ENCODE measurements around the gene OSBPL5.

OSBPL5 gene

DNA sequence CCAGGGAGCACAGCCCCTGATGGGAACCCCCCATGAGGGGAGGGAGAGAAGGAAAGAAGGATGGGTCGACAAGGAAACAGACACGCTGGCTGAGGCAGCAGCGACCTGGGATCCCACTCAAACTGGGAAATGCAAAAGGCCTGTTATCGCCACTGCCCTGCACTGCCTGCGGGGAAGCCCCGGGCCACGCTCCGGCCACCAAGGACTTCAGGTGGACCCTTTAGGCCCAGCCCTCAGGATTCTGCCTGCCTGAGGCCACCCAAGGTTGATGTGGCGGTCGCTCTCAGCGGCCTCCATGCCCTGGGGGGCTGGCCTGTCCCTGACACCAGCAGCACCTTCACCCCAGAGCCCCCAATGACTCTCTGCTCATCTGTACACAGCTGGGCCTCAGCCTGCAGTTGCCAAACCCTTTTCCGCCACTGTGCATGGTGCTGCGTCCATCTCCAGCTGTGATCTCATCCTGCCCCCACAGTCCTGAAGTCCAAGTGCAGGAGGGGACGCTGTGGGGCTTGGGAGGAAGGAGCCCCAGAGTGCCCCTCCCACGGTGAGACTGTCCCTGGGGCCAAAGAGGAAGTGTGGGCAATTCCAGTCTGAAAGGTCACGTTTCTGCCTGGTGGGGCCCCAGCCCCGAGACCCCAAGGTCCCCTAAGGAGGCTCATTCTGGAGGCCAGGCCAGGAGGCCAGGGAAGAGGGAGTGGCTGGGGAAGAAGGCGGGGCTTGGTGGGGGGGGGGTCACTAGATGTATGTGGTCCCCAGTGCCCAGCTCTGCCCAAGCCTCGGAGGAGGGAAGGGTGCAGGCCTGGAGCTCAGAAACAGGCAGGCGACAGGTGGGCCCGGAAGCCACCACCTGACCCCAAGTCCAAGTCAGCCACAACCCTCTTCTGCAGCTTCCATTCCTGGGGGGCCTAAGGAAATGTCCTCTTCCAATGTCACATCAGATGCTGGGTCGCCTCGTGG is 31.6 kb downstream of the OSBPL5 start:
- DNase-seq, result no peak

DNA sequence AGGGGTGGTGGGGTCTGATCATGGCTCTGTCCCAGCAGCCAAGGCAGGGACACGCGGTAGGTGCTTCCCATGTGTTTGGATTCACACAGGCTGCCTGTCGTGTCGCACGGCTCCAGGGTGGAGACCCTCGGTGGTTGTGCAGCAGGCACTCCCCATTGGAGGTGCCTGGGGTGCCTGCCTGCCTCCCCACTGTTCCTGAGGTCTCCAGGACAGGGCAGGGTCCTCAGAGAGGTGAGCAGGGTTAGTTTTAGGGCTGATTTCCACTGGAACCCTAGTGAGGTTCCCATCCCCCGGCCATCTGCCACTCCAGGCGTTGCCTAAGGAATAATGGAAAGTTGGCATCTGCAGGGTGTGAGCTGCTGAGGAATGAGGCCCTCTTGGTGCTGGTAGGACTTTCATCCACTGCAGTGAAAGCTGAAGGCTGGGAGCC is 32.3 kb downstream of the OSBPL5 start:
- no peak for DNase-seq

DNA sequence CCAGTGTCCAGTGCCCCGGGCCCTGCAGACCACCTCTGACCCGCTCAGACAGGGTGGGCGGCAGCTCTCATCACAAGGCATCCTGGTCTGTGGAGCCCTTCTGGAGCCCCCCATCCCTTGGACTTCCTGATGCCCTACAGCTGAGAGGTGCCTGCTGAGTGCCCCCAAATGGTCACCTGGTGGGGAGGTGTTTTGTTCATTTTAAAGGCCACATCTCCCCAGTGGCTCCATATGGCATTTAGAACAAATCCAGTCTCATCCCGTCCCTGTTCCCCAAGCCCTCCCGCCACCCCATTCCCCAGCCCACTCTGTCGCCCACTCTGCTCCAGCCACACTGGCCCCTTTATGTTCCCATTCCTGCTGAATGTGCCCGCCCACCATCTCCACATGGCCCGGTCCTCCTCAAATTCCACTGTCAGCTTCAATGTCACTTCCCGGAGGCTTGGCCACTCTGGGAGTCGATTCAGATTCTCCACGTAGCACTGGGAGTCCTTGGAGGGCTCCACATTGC is 32.8 kb downstream of the OSBPL5 start:
- DNase-seq, result no peak

DNA sequence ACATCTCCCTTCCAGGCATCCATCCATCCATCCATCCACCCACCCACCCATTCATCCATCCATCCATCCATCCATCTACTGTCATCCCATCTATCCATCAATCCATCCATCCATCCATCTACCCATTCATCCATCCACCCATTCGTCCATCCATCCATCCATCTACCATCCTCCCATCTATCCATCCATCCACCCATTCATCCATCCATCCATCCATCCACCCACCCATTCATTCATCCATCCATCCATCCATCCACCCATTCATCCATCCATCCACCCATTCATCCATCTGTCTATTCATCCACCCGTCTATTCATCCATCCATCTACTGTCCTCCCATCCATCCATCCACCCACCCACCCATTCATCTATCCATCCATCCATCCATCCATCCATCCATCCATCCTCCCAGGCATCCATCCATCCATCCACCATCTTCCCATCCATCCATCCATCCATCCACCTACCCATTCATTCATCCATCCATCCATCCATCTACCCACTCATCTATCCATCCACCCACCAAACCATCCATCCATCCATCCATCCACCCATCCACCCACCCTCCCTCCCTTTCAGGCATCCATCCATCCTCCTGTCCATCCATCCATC is 33.7 kb downstream of the OSBPL5 start:
- no peak for DNase-seq

DNA sequence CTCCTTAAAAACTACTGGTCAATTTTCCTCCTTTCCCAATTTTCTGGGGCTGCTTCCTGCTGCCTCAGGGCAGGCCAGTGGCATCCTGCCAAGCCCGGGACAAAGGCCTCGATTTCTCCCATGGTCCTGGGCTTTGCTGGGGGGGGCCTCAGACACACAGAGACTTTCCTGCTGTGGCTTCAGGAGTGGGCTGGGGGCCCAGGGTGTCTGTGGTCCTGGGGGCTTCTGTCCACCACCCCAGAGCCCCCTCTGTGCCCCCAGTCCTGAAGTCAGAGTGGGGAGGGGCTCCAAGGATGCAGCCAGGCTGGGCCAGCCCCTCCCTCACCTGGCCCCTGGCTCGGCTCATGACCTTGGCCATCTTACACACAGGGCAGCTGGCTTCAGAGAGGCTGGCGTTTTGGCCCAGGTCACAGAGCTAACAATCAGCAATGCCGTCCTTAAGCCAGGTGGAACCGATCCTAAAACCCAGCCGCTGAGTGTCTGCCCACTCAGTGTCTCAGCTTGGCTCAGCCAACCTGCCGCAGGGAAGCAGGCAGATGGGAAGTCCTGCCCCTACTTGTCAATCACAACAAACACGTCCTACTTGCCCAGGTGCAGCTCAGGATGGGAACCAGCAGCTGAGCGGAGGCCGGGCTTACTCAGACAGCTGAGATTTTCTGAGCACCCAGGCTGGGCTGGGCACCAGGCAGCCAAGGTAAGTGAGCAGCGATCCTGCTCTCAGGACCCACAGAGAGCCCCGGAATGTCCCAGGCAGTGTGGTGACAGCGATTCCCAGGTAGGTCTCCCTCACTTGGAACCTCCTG is 34.6 kb downstream of the OSBPL5 start:
- DNase-seq, result no peak

DNA sequence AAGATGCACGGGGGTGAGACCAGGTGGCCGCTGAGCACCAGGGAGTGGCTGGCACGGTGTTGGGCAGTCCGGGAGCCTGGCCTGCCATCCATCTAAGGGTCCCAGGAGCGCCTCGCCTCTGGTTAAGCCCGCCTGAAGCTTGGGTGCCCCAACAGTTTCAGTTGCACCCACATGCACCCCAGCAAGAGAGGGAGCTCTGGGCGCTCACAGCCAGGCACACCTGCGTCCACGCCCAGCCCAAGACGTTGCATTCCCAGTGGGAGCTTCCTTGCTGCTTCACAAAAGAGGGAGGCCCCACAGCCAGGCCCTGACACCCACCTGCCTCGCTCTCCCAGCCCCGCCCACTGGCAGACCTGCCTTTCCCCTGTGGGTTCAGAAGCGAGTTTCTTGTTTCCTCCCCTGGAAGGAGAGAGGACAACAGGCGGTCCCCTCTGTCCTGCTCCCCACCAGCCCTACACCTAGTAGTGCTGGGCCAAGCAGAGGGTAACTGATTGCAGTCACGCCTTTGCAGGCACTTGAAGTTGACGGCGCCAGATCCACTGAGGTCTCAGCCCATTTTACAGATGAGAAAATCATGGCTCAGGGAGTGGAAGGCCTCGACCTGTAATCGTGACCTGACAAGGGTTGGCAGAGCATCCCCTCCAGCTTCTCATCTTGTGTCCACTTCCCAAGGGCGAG is 35.4 kb downstream of the OSBPL5 start:
- DNase-seq, result no peak

DNA sequence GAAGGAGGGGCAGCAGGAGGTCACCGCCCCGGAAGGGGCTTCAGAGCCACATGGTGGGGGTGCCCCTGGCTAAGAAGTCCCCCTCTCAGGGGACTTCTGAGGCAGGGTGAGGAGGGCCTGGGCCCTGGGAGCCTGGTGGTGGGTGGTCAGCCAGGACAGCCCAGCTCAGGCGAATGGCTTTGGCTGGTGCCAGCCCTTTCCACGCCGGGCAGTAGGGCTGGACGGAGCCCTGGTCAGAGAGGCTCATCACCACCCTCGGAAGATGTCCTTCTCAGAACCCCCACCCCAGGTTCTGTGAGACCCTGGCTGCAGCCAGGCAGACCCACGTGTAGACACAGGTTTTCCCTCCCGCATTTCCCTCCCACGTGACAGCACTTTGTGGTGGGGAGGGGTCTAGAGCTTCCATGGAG is 35.9 kb downstream of the OSBPL5 start:
- DNase-seq, result no peak

DNA sequence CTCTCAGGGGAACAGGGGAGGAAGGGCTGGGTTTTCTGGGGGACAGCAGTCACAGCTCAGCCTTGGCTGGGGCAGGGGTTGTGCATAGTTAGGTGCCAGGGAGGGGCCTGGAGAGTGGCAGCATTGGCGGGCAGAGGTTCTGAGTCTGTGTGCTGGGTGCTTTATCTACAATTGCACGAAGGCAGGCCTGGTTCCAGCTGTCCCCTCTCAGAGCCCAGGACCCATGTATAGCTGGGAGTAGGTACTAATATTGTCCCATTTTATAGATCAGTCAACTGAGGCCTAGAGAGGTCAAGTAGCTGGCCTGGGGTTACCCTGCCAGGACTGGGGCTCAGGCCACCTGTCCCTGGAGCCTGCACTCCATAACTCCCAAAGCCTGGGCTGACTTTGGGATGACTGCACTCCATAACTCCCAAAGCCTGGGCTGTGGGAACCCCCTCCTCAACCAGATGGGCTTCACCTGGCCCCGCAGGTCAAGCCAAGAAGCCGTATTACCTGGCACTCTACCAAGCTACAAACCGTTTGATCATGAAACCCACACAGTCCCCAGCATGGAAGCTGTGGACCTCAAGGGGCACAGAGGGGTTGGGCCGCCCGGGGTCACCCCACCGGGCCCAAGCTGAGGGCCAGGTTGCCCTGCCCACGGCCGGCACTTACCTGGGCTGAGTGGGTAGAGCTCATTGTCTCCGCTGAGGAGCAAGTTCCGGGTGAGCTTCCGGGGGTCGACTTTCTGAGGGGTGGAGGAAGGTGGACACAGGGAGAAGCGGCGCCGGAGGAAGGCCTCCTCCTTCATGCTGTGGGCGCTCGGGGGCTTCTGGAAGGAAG is 36.5 kb downstream of the OSBPL5 start:
- DNase-seq, result no peak

DNA sequence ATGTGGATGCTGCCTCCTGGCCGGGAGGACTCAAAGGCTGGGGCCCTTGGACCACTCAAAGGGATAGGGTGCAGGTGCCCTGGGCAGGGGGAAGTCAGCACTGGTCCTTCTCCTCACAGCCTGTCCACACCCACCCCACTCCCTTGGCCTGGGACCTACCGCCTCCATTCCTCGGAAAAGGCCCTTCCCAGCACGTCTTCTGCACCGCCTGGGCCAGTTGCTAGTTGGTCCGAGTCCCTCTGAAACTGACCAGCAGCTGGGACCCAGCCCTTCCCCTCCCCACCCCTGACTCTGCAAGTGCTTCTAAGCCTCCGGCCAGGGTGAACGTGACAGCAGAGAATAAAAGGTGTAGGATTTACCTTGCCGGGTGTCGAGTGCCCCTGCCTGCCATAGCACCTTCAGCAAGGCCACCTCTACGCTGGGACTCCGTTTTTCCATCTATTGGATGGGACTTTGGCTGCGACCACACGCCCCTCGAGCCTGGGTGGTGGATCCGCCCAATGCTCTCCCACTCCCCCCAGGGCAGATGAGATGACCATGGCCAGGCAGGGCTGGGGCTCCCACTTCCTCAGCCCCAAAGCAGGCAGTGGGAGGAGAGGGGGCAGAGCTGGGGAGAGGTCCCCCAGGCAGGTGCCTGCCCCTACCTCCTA is 37.3 kb downstream of the OSBPL5 start:
- no peak for DNase-seq

DNA sequence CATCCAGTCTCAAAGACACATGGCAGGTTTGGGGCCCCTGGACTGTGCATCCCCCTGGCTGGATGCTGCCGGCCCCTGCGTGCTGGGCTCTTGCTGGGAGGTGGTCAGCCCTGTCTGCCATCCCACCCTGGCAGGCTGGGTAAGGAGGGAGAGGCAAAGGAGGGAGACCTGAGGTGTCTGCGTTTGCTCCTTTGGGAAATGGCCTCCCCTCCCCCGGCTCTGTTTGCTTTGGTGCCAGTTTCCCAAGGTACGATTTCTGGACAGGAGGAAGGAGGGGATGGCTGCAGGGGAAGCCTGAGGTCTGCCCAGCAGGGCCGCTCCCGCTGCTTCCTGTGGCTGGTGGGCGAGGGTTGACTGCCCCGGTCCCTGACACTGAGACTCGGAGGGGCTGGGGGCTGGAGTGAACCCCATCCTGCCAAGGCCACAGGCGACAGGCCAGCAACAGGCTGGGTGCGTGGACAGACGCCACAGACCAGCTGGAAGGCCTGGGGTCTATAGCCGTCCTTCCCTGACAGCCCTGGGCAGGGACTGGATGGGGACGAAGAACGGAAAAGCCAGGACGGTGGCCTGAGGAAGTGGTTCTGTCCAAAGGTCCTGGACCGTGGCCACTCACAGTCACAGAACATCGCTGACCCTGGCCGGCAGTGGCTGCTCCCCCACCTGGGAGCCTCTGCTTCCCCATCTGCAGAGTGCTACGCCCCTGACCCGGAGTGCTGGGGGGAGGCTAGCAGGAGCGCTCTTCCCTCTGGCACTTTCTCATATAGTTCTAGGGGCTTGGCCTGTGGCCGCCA is 38.0 kb downstream of the OSBPL5 start:
- no peak for DNase-seq

DNA sequence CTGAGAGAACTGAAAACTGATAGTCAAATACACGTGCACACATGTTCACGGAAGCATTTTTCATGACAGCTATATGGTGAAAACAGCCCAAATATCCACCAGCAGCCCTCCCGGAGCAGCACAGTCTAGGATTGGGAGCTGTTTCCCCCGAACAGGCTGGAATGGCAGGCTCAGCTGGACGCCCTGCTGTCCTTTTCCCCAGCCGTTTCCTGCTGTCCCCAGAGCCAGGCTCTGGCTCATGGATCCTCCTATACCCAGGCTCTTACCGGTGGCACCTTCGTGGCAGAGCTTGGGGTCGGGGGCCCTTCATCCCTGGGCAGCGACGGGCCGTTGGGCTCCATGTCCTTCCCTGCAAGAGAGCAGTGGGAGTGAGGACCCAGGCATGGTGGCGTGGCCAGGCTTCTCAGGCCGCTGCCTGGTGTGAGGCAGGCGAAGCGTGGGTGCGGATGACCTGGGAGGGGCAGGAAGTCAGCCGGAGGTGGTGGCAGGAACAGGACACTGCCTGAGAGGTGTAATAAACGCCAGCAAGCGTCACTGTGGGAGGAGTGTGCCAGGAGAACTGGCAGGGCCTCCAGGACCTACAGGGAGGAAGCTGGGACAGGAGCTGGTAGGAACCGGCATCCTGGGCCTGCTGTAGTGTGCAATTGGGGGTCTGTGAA is 38.8 kb downstream of the OSBPL5 start:
- no peak for DNase-seq

DNA sequence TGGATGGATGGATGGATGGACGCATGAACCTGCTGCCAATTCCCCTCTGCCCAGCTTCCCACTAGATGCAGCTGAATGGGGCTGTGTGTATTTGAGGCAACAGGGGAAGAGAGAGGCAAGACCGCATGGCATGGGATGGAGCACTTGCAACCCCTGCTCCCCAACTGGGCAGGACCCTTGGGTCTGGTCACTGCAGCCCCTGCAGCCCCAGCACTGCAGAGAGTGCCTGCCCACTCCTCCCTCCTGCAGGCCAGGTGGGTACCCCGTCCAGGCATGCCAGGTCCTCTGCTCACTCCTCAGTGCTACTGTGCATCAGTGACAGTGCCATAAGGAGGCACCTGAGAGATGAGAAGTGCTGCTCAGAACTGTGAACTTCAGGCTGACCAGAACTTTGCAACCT is 40.3 kb downstream of the OSBPL5 start:
- DNase-seq, result no peak

DNA sequence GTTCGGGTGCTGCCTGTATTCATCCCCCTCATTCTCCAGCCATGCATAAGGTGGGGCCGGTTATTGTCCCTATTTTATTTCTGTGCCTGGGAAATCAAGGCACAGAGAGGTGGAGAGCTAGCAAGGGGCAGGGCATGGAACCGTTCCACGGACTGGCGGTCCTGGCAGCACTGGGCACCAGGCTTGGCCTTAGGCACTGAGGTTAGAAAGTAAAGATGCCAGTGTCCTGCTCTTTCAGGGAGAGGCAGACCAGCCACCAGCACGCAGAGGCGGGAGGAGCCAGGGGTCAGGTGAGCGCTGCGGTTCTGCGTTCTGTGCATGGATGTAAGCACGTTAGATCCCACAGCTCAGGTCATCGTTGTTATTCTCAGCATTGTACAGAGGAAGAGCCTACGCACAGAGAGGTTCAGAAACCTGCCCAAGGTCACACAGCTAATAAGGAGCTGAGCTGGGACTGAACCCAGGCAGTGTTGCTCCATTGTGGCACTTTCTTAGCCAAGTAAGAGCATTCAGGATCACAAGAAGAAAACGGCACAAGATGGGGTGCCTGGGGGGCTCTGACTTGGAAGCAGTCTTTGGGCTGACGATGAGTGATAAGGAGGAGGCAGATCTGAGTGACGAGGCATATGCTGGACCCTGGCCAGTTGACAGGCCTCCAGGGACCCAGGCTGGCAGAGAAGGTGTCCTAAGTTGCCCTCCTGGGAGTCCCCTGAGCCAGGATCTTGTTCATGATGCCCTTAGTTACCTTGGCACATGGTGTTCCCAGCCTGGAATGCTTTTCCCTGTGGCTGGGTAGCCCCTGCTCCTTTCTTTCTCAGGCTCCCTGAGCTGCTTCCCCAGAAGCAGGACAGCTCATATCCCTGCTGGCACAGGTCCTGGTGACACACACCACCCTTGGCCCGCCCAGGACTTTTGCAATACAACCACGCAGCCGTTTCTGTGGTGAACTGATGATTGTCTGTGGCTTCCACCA is 41.1 kb downstream of the OSBPL5 start:
- DNase-seq, result peak; percentile 94

DNA sequence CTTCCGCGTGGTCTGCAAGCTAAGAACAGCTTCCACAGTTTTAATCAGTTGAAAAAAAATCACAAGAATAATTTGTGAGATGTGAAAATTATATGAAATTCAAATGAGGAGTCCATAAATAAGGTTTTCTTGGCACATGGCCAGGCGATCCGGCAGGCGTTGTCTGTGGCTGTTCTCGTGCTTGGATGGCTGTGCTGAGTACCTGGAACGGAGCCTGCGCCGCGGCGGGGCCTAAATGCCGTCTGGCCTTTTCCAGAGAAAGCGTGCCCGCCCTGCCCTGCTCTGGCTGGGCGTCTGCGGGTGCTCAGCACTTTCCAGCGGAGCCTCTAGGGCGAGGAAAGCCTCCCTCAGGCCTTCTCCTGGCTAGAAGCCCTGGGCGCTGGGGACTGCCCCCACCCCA is 41.8 kb downstream of the OSBPL5 start:
- no peak for DNase-seq

DNA sequence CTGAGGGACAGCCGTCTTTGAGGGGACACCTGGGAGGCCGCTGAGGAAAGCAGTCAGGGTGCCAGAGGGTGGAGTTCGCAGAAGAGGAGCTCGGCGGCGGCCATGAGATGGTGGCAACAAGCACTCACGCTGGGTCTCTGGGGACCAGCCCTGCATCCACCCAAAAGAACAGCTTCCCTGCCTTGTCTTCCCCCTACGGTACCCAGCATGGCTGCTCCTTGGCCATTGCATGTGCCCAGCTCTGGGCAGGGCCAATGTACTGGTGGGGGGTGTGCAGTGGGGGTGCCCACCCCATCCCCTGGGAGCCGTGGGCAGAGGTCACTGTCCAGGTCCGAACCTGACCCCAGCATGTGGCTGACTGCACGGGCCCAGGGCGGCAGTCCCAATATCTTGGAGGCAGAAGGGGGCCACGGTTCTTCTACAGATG is 42.3 kb downstream of the OSBPL5 start:
- DNase-seq, result no peak

DNA sequence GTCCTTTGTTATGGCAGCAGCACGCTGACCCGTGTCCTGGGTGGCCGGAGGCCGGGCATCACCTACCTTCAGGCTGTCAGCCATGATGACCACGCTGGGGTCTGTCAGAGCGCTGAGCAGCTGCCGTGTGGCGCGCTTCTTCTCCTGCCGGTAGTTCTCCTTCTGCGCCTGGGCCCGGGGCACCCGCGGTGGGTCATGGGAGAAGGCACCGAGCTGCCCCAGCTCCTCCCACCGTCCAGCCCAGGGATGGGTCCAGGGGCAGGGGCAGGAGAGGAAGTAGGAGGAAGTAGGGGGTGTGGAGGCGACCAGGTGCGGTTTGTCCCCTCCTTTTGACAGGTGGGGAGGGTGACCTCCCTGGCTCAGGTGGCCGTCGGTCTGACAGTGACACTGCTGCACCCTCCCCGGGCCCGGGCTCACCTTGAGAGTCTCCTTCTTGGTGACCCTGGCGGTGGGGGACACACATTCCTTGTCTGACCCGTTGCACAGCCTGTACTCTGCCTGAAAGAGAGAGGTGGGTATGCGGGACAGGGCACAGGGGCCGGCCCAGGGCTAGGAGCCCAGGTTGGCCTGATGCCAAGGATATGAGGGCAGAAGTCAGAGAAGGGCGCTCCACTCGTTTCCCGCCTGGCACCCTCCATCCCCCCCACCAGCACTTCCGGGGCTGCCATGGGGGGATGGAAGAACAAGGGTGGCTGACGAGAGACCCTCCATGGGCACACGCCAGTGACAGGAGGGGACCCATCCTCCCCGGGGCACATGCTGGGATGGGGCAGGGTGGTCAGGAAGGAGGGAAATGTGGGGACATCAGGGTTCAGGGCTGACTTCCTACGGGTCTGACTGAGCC is 43.0 kb downstream of the OSBPL5 start:
- no peak for DNase-seq

DNA sequence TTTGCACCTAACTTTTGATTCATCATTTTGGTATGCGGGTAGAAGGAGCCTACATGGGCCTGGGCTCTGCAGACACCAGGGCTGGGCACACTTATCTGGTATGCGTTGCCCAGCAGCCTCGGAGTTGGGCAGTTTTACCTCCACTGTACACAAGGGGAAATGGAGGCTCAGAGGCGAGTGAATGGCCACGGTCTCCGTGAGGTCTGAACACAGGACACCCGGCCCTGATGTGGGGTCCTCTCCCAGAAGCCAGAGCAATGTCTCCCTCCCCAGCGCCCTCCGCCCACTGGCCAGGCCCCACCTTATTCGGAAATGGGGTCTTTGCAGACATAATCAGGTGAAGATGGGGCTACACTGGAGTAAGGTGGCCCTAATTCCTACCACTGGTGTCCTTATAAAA is 43.7 kb downstream of the OSBPL5 start:
- no peak for DNase-seq
